GM21423 (cell line): ENCODE data around the gene LTC4S.

Experiments used
- ATAC-seq: cut with Tn5 transposase; IDR thresholded peaks from one replicate; pipeline ENCODE4 v1.9.1; 2021; ENCODE audit warnings: mild to moderate bottlenecking, moderate library complexity; ENCODE audit not compliant: unreplicated experiment

LTC4S gene

GRCh38 chr5:179840766-179841165, 47.0 kb downstream of the LTC4S start:
- ATAC-seq = no peak

GRCh38 chr5:179841621-179842020, 47.8 kb downstream of the LTC4S start:
- ATAC-seq = no peak
